G401.6 (cell line): ENCODE measurements around the gene TBC1D5.

Source experiments
- FAIRE-seq: peaks from 2 replicates; lab custom pipeline; 2012; peaks lifted over from hg19 to GRCh38; lab: Jason Lieb, UNC

TBC1D5 gene

DNA sequence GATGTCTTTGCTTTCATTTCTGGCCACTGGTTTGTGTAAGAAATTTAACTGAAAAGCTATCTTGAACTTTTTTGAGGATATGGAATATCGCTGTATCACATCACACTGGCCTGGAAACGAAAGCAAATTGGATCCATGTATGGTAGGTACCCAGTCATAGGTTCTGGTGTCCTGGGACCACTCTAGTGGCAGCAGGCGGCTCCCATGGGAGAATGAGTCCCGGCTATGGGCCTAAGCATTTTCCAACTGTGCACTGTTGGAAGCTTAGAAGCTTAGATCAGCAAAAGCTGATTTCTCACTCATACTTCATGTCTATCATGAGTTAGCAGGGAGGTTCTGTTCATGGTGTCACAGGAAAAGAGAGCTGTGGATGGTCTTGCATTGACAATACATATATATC, 534.5 kb downstream of the TBC1D5 start:
- FAIRE-seq = no peak

GRCh38 chr3:17207019-17207418, 535.4 kb downstream of the TBC1D5 start:
- FAIRE-seq = no peak

DNA sequence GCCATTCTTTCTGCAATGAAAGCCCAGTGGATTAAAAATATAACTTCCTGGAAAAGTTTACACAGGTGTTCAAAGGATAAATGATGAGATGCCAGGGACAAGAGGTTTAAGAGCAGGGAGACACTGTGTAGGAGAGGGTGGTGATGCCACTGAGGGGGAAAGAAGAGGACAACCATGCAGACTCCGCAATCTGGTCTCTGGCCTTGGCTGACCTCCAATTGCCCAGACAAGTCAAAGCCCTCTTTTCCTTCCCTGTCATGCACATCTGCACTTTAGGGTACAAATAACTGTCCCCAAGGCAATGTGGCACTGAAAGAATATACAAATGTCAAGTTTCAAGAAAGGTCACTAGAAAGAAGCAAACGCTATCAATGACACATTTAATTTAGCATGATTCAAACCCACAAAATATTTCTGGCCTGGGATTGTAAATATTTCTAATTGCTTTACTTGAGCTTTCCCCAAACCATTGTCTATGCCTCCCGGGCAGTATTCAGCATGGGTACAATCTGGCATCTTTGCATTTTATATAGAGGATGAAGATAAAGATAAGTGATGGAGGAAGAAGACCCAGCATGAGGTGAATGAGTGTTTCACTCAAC, 538.3 kb downstream of the TBC1D5 start:
- no peak for FAIRE-seq

DNA sequence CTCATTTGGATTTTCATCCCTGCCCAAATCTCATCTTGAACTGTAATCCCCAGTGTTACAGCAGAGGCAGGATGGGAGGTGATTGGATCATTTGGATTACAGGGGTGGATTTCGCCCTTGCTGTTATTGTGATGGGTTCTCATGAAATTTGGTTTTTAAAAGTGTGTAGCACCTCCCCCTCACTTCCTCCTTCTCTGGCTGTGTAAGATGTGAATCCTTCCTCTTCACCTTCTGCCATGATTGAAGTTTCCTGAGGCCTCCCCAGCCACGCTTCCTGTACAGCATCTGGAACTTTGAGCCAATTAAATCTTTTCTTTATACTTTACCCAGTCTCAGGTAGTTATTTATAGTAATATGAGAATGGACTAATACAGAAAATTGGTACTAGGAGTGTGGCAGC, 540.9 kb downstream of the TBC1D5 start:
- no peak for FAIRE-seq

DNA sequence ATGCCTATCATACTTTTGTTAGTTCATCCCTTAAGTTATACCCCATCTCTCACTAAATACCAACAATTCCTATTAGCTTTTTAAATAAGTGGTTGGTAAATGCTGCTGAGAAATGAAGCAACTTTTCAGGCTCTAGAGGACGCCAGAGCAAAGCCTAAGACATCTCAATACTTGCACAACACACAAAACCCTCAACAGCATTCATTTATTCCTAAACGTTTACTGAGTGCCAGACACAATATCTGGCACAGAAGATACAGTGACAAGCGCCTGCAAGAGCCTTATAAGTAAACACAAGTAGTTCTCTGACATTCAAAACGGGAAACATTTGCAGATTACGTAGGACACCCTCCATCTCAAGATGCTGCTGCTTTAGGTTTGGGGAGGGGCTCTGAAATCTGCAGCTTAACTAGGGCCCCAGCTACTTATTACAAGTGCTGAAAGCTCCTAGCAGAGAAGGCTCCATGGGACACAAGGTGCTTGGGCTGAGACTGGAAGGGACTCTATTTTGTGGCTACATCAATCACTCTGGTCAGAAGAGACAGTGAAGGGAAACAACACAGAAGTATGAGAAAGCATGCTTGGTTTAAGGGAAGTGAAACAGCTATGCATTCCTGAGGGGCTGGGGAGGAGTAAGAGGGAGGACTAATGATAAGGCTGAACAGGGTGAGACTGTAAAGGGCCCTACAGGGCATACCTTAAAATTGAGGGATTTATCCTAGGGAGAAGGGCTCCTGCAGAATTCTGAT, 546.4 kb downstream of the TBC1D5 start:
- no peak for FAIRE-seq

DNA sequence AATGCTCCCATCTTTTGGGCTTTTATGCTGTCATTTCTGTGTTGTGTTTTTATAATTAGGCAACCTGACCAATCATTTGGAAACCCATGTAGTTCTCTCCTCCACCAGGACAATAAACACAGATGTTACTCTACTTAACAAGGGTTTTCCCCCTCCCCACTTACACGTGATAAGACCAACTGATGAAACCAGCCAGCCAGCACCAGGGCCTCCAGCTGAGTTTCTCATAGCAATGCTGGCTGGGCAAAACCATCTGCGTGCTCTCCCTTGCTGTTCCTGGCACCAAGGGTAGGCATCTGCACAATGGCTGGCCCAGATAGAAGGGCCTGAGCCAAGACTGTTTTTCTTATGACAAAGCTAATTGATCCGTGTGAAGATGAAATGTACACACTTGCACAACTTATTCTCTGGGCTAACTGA, 547.2 kb downstream of the TBC1D5 start:
- FAIRE-seq = no peak

DNA sequence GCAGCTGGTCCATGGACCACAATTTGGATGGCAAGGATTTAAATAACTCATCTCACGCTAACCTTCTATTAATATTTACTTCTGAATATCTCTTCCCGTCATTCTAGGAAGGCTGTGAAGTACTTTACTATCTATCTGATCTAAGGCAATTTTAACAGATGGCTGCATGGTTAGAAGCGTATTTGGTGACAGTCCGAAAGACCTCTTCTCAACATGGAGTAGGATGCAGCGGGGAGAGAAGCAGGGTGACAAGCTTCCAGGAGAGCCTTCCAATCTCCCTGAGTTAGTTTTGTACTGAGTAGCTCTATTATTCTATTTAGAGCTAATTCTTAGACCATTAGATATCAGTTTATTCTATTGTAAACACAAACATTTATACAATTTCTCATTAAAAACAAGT, 548.3 kb downstream of the TBC1D5 start:
- FAIRE-seq = no peak

DNA sequence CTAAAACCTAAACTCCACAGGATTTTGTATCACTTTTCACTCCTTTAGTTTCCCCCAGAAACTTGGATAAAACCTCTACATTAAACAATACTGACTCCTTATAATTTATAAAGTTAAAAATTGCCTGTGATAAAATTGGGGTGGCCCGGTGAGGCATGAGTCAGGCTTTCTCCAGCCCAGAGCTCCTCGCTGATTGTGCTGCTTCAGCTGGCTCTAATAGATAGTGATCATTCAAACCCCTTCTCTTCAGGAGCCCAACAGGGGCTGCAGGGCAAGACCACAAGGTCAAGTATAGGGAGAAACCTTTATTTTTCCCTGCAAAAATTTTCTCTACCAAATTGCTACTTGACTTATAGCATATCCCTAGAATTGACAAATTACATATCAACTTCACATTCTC, 549.4 kb downstream of the TBC1D5 start:
- no peak for FAIRE-seq

- no peak for FAIRE-seq
Observed at GRCh38 chr3:17190353-17191078, 551.9 kb downstream of the TBC1D5 start.

- no peak for FAIRE-seq
Observed at GRCh38 chr3:17188378-17188777, 554.1 kb downstream of the TBC1D5 start.

GRCh38 chr3:17187589-17188184, 554.7 kb downstream of the TBC1D5 start:
- no peak for FAIRE-seq

DNA sequence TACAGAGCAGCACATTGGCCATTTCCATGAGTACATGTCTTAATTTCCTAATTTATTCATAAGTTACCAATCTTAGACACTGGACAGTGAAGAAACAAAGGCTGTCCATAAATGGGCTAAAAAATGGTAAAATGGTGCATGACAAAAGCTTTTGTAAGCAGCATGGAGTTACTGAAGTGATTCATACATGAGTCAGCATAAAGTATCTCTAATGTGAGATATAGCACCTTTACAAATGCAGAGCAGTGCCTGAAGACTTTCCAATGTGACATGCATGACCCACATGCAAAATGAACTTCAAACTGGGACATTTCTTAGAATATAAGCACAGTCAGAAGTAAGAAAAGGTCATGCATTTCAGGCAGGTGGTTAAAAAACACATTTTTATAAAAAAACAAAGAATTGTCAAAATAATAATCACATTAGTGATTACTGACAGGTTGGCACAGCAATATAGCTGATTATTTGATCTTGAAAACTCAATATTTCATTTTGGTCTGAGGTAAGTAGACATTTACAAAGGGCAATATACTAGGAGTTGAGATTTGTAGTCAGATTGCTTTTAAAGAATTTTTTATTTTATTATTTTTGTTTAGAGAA, 558.4 kb downstream of the TBC1D5 start:
- no peak for FAIRE-seq

DNA sequence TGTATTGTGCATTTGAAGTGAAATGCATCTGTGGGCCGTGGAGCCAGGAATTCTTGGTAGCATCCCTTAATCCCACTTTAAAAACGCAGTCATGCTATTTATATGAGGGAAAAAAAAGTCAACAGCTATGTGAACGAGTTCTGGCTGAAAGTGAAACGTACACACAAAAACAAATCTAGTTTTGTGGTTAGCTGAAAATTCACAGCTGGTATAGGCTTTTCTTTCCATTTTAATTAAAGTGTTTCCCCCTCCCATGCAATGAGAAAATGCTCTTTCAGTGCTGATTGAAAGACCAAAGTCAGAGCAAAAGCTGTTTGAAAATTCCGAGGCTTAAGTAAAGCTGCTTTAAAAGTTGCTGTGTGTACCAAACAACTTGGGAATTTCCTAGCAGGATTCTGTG, 560.3 kb downstream of the TBC1D5 start:
- no peak for FAIRE-seq

GRCh38 chr3:17181413-17181907, 561.0 kb downstream of the TBC1D5 start:
- FAIRE-seq = no peak

- FAIRE-seq = no peak
Observed at GRCh38 chr3:17179381-17180205, 562.8 kb downstream of the TBC1D5 start.

GRCh38 chr3:17176757-17177156, 565.7 kb downstream of the TBC1D5 start:
- FAIRE-seq = no peak

GRCh38 chr3:17175187-17175807, 567.1 kb downstream of the TBC1D5 start:
- FAIRE-seq = no peak

- no peak for FAIRE-seq
Observed at GRCh38 chr3:17166369-17166768, 576.1 kb downstream of the TBC1D5 start.

DNA sequence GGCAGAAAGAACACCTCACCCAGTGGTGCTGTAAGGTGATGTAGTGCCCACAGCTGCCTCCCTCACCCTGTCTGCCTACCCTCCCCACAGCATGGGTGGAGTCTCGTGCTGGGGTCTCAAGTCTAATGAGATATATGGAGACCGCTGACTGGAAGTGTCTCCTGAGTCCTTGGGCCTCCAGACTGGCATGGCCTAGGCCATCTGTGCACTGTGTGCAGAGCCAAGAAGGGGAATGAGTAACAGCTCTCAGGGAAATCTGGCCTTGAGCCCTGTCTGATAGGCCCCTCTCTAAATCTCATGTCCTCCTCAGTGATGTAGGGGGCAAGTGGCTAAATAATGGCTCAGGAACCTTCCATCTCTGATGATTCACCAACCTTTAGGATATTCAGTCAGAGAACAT, 580.3 kb downstream of the TBC1D5 start:
- FAIRE-seq = no peak

- FAIRE-seq = no peak
Observed at GRCh38 chr3:17160597-17160996, 581.8 kb downstream of the TBC1D5 start.
